Measurements from ENCODE around the gene ZNF516.
A peak's percentile ranks its signal among the peaks of the same experiment; 100 is the strongest.

Gene ZNF516

DNA sequence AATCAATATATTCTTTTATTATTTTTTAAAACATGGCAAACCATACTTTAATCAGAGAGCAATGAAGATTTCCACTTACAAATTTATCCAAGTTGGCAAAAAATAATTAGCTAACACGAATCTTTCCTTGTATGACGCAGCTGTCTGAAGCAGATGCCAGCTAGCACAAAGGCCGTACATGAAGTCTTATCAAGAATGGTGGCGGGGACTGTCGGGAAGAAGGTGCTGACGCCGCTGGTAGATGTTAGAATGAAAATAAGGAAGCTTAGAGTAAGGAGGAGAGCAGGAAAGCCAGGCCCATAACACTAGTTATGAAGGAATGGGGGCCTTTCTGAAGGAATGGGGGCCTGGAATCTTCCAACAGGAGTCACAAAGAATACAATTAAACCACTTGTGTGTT is 96.7 kb downstream of the ZNF516 start:
- DNase-seq: no peak

DNA sequence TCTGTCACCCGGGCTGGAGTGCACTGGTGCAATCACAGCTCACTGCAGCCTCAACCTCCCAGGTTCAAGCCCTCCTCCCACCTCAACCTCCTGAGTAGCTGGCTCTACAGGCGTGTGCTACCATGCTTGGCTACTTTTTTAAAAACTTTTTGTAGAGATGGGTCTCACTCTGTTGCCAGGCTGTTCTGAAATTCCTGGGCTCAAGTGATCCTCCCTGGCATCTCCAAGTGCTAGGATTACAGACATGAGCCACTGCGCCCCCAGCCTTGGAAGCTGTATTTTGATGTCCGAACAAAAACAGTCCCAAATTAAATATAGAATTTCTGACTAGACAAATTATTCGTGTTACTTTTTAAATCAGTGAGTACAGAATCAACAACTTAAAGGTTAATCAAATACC is 97.4 kb downstream of the ZNF516 start:
- no peak for DNase-seq

DNA sequence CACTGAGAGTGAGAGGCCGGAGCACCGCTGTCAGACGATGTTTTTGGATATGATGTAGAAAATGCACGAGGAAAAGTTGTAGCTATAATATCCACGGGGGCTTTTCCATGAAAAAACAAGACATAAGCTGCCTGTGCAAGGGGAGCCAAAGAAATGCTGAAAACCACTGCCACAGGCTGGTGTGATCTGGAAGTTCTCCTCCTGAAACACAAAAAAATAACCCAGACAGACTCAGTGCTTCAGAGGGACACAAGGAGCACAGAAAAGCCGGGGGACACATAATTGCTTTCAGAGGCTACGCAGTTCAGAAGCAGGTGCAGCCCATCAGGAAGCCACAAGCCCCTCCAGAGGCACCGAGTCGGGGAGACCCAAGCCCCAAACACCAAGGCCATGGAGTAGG is 98.2 kb downstream of the ZNF516 start:
- DNase-seq: no peak

DNA sequence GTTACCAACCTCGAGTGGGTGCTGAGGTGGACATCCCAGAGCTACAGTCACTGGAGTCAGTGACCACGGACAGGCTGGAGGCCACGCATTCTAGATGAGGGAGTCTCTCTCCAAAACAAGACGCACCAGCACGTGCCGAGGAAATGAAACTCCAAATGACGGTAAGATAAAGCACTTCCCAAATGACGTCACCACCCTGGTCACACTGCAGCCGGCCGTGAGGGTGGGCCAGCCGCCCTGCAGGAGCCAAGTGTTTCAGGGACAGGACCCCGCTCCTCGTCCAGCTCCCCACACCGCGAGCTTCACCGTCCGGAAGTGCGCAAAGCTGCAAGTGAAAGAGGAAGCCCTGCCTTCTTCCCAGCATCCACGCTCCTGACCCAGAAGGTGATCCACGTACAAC is 99.4 kb downstream of the ZNF516 start:
- peak; percentile 70 for DNase-seq

DNA sequence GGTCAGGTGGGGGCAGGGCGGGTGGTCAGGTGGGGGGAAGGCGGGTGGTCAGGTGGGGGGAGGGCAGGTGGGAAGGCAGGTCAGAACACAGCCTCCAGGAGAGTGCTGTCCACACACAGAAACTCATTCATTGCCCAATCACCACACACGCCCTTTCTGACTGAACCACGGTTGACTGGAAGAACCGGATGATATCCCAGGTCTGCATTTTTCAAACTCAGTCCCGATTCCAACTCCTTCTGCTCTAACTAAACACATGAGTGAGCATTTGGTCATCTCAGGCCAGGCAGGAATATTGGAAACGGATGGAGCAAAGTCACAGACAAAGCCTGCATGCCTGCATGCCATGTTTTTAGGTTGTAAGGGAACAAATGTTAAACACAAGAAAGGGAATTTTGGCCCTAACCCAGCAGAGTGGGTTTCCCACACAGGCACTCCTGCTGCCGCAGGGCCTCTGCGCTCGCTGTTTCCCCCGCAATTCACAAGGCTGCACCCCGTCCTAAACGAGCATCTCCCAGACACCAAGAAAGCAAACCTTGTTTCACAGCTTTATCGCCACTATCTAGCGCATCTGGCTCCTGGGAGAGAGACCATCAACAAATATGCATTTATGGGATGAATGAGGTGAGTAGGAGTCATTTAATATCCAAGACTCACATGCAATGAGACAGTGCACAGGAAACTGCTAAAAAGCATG is 100.1 kb downstream of the ZNF516 start:
- DNase-seq: no peak

DNA sequence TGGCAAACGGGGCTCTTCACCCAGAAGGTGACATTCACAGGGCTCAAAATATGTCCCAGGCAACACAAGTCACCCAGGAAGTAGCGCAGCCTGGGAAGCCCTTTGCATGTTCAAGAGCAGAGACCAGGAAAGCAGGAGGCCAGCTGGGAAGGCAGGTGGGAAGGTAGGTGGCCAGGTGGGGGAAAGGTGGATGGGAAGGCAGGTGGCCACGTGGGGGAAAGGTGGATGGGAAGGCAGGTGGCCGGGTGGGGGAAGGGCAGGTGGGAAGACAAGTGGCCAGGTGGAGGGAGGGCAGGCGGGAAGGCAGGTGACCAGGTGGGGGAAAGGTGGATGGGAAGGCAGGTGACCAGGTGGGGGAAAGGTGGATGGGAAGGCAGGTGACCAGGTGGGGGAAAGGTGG is 102.7 kb downstream of the ZNF516 start:
- no peak for DNase-seq

DNA sequence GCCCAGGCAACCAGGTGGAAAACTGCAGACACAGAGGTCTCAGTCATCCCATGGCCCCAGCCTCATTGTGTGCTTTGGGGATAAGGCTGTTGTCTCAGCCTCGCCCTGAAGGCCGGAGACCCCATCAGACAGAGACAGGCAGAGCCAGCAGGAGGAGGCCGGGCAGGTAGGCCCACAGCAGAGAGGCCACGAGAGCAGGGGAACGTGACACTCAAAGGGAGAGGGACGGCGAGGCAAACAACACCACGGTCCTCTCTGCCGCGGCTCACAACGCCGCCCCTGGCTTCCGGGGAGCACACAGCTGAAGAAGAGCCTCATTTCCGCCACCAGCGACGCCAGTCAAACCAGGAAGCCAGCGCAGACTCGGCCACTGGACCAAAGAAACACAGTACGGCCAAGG is 103.3 kb downstream of the ZNF516 start:
- no peak for DNase-seq

DNA sequence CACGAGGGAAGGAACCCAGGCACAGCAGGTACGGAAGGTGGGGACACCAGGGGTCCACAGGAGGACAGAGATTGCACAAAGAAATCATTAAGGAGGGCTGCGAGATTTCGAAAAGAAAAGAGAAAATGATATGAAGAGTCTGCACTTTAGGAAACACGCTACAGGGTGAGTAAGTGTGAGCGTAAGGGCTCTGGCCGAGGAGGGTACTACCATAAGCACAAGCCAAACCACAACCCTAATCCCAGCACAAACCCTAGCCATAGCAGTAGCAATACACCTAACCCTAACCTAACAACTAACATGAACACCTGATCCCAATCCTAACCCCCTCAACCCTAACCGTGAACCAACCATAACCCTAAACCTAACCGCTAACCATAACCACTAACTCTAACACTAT is 104.0 kb downstream of the ZNF516 start:
- DNase-seq: peak; percentile 21

DNA sequence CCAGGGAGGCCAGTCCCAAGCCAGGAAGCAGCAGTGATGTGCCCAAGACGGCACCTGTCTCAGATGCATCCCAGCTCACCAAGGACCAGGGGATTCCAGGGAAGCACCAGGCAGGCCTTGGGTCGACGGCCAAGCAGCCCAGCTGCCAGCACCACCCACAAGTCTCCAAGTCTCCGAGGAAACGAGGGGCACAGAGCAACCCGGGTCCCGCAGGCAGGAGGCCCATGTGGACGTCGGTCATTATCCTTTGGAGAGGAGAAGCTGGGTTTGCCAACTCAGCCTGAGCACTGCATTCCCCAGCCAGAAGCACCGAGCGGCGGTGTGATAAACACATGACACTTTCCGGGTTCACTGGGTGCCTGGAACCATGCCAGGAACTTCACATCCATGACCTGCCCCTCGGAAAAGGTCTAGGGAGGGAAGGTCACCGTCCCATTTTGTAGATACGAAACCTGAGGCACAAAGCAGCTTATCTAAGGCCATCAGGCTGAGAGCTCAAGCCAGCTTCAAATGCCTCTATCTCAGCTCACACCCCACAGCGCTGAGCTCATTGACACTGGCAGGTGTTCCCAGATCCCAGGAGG is 104.5 kb downstream of the ZNF516 start:
- no peak for DNase-seq

DNA sequence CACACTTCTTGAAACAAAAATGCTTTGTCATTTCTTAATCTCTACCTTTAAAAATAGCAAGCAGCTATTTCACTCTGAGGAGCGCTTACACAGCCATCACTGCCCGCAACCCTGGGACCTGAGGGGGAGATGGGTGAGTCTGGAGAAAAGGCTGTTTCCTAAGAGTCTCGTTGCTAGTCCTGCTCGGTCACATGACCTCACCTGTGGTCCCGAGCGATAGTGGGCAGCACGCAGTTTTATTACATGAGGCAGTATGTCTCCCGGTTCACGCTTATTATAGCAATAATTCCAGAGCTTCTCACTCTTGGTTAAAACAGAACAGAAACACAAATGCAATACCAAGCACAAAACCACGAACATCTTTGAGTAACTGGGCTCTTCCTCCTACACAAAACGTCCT is 105.3 kb downstream of the ZNF516 start:
- peak; percentile 31 for DNase-seq

DNA sequence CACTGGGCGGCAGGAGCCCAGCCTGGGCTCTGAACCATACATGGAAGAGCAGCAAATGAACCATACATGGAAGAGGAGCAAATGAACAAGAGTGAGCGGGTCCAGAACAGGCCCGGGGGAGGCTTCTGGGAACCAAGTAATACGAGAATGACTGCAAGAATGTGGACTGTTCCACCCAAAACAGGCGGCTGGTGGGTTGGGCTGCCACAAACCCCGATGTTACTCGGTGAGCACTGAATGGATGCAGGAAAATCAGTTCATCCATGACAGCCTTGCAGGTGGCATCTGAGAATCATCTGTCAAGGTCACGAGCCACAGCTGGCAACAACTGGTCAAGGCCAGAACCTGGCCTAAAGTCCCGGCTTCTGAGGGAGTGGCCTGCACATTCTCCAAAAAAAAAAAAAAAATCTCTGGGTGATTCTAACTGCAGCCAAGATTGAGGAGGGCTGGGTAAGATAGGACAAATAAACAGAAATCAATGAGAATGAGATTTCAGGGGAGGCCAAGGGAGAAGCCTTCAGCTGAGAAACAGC is 106.1 kb downstream of the ZNF516 start:
- DNase-seq: no peak

DNA sequence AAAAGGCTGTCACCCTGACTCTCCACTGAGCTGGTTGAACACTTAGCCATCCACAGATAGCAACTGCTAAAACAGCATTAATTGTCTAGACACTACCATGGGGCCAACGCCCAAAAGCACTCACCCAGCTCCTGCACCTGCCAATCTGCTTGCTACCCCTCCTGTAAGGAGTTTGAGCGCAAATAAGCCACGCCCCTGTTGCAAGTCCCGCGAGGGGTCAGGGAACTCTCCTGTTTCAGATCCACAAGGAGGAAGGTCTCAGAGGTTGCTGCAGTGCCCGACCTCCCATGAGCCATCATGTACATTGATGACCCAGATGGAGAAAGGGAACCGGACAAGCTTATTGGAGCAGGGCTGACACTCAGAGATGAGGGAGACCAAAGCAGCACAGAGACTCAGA is 106.8 kb downstream of the ZNF516 start:
- DNase-seq: no peak

DNA sequence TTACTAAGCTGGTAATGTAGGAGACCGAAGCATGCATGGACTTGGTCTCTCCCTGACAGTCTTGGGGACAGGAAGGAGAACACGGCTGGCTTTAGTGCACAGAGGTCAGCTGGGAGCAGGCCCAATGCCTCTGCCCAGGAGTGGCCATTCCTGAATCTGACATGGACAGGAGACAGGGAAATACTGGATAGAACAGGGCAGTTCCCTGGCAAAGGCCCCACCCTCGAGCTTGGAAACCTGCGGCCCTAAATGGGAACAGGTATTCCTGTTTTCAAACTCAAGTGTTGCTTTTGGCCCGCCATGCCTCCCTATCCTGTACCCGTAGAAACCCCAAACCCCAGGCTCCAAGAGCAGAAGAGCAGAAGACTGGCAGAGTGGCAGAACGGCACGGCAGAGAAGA is 107.4 kb downstream of the ZNF516 start:
- DNase-seq: no peak

DNA sequence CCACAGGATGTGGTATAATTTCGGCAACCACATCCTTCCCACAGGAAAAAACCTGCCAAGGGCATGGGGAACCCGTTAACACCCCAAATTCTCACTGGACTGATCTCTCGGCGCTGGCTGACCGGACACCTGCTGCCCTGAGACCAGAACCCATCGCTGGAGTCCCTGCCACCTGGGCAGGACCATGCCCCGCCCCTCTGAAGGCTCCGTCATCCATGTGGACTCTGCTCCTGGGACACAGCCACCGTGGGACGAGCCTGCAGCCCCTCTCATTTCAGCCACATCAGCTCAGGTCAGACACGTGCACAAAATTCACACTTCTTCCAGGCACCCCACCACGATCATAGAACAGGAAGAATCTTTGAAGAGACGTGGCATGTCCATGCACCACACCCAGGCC is 108.2 kb downstream of the ZNF516 start:
- no peak for DNase-seq

DNA sequence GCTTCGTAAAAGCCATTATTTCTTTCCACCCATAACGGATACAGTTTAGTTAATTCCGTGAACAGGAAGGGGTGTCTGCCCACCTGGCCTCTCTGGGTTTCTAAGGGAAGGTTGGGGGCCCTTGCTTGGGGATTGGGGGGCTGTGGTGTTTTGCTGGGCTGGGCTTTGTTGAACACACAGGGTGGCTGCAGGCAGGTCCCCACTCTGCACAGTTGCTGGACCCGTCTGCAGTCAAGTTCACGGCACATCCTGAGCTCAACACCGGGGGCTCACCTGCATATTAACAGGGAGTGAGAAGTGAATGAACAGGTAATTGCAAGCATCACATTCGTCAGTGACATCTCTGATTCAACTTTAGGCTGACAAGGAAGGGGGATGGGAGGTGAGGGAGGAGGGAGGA is 109.0 kb downstream of the ZNF516 start:
- DNase-seq: no peak

DNA sequence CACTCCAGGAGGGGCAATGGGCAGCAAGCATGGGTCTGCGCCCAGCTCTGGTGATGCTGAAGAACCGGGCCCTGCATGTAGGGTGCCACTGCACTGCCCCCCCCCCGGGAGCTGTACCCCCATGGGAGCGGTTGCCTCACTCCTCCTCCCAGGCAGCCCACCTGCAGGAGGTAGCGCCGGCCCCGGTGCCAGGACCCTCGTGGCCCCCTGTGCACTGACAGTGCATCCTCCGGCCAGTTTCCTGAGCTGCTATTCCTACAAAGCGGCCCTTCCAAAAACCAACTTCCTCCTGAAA is 109.4 kb downstream of the ZNF516 start:
- no peak for DNase-seq

DNA sequence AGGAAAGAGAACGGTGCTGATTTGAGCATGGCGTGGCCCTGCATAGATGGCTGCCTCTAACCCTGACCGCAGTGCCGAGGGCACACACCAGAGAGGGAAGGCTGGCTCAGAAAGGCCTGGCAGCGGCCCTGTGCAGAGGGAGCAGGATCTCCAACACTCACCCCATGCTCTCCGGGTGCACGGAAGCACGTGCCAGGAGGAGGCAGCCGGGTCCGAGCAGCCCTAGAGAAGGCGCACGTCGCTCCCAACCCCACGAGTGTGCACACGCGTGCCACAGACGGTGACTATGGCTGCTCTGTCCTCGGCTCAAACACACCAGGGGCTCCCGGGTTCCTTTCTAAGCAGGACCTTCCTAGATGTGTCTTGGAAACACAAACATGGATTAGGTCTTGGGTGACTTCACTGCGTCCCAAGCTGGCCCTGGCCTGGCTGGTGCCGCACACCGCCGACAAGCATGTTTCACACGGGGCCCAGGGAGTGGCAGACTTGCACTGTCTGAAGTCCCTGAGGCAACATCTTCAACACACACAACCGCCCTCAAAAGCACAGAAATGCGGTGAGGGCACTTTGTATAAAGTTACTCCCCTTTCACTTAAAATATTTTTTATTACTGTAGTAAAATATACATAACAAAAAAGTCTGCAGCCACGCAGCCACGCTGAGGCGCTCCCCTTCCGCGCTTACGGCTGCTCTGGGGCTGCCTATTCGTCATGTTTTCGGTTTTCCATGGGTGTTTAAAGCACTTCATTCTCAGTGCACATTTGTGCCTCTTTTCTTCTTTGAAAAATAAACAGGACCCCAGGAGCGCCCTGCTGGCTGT is 110.0 kb downstream of the ZNF516 start:
- no peak for DNase-seq

DNA sequence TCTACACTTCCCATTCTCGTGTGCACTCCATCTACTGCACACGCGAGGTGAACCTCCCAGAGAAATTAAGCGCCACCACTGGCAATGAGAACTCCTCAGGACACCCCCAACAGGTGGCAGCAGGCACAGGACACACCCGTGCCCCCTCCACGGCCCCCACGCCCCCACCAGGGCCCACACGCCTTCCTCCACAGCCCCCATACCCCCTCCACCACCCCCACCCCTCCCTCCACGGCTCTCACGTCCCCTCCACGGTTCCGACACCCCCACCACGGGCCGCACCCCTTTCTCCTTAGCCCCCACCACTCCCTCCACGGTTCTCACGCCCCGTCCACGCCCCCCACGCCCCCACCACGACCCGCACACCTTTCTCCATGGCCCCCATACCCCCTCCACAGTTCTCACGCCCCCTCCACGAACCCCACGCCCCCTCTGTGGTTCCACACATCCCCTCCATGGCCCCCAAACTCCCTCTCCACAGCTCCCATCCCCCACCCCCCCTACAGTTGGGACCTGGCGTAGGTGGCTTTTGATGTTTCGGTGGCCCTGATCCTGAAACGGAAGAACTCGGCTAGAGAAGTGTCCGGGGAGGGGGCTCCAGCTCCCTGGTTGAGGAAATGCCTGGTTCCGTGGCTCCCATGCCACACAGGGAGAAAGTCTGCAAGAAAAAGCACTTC is 110.8 kb downstream of the ZNF516 start:
- DNase-seq: no peak

DNA sequence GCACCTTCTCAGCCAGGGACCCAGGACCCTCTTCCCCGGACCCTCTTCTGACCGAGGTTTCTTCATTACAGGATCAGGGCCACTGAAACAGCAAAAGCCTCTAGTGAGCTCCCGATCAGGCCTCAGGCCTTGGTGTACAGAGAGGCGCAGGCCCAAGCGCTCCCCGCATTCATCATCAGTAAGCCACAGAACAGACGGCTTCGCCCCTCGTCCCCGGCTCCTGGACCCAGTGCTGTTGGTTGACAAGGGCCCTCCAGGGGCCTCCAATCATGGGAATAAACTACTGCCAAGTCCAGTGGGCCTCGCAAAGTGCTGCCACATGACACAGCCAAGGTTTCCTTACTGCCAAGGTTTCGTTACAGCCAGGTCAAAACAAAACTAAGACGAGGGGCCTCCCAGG is 111.4 kb downstream of the ZNF516 start:
- DNase-seq: no peak

DNA sequence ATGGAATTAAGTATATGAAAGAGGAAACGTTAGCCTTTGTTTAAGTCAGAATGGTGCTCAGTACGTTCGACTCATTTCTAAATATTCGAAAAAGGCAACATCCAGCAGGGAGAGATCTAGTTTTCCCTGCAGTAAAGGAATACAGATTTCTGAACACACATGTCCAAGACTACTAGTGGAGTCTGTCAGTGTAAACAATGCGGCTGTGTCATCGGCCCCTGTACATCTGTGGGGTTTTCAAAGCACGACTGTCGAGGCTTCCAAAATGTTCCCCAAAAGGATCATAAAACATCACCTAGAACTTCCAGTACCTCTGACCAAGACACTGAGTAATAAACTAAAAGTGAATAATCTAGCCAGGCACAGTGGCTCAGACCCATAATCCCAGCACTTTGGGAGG is 112.8 kb downstream of the ZNF516 start:
- no peak for DNase-seq

DNA sequence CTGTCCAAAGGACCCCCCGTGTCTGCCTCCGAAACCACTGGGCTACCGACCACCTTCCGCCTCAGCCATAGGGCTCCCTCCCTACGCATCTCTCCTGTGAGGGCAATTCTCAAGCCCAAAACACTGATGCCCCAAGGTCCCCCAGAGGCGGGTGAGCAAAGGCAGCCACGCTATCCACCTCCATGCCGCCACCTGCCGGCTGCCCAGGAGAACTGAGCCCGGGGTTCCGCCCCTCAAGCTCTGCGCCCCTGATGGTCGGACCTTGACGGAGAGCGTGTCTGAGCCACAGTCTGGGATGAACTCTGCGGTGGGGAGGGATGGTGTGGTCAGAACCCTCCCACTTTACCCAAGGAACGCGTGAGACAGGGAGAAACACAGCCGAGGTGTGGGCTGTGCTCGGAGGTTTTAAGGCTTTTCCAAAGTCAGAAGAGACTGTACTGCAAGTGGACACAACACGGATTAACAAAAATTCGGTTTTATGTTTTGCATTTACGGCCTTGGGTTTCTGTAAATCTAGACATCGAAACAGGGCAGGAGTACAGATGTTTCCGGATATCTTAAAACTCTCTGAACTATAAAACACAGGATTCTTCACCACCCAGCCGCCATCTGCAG is 114.1 kb downstream of the ZNF516 start:
- no peak for DNase-seq

DNA sequence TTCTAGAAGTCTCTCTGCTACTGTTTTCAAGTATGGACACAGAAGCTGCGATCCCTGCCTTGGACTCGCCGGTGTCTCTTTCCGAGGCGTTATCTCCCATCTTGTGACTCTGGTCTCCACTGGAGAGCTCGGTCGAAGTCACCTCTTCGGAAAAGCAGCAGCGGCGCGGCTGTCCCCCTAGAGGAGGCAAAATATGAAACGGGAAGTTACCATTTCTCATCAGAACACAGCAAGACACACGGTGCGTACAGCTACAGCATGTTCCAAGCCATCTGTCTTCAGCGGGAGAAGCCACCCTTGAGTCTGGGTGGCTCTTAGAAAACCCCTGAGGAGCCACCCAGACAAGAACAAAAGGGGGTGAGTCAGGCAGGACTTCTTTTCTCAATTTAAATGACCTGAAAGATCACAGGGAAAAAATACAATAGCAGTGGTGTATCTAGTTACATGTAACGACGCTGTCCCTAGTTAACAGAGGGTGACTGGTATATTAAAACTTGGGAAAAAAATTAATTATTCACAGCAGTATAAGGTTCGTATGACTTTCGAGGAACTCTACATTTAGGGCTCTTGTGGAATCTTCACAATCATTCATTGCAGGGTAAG is 114.8 kb downstream of the ZNF516 start:
- DNase-seq: no peak
